Mucosa of descending colon (tissue), 3 donors: ENCODE measurements around the gene LUC7L2. TPM values are rescaled to one million over a fixed set of nuclear protein-coding genes. Genes with fewer than 3 reads are reported as not detected.
"Not testable (repeated sequence)": the region's sequence is repeated elsewhere in the genome, so short reads cannot be mapped to it uniquely, and the experiment has no call there.

Source experiments
- ATAC-seq: fragments of 200-7000 bp; cut with Tn5 transposase; one replicate; pipeline ENCODE4 v1.9.1; 2020; ENCODE audit warnings: mild to moderate bottlenecking, moderate library complexity
- DNase-seq, 3 donors: peaks; one replicate each; pipeline ENCODE4 v3.0.0-alpha.2; 2020
- H3K36me3 ChIP-seq: fragments of 200-600 bp; one replicate; pipeline ENCODE4 v1.8.0; 2021; ENCODE audit warnings: low read depth, mild to moderate bottlenecking
- H3K4me1 ChIP-seq: fragments of 200-600 bp; one replicate; pipeline ENCODE4 v1.8.0; 2021; ENCODE audit warnings: low read depth, mild to moderate bottlenecking
- H3K4me3 ChIP-seq: fragments of 200-600 bp; one replicate; pipeline ENCODE4 v1.8.0; 2021; ENCODE audit warnings: mild to moderate bottlenecking
- H3K9me3 ChIP-seq: fragments of 200-600 bp; one replicate; pipeline ENCODE4 v1.8.0; 2021; ENCODE audit warnings: mild to moderate bottlenecking
- CTCF ChIP-seq: fragments of 200-600 bp; IDR thresholded peaks from one replicate; pipeline ENCODE4 v1.8.0; 2022; ENCODE audit warnings: antibody characterized with exemption, mild to moderate bottlenecking
- intact Hi-C, 2 donors: fragments of 100-400 bp; cut with DNase I in 1 of 2; cut with micrococcal nuclease in 1 of 2; formaldehyde crosslinking; loops; one replicate each; pipeline versions ENCODE4 v1.11.0 to v1.11.1; 2022; cut with DNase I, micrococcal nuclease
- long read RNA-seq, 2 donors: library from polyadenylated mRNA; unstranded; transcript quantifications; one replicate each; pipeline ENCODE4 v2.0.0, GENCODE V29; 2019 to 2021
- total RNA-seq, 3 donors: library from RNA; stranded (reverse); fragmentation: NEBNext Ultra II Directional in 2 of 3; extraction: Animal tissue kit (Norgen Biotek cat#: 25700) in 2 of 3; gene quantifications; one replicate each; pipeline versions ENCODE4 v1.2.1 to v1.2.4, GENCODE V29; 2021 to 2023
- donor health status: DM: no; HTN: no; CAD: no; lungs with moderate emphysema.
- donor health status: DM: no; HTN: no; CAD: no.
- donor health status: DM: no; HTN: yes; CAD: no.

The LUC7L2 gene
- 10 to 100 TPM; 78.4 to 85.2 (median 82.0) TPM for total RNA-seq
- long read RNA-seq, donor 1, transcript LUC7L2-202 (10 exons, 2,645 nt), result major isoform, 121 of 151 reads
- long read RNA-seq, donor 1, partial matches to known transcripts, result 19 of 151 reads
- long read RNA-seq, donor 1, other reads (novel, unspliced or antisense), result 11 of 151 reads
- long read RNA-seq, donor 2, transcript LUC7L2-202 (10 exons, 2,645 nt), result major isoform, 5 of 17 reads
- long read RNA-seq, donor 2, partial matches to known transcripts, result 8 of 17 reads
- long read RNA-seq, donor 2, other reads (novel, unspliced or antisense), result 4 of 17 reads

- DNase-seq, result peak; percentile 100
- Histone ChIP-seq H3K9me3 (no peaks in the 10 kb centered on the region), H3K4me1 (peaks cover 13% of the 10 kb centered on the region), H3K4me3 (peak within 1 kb of the TSS; percentile 98), H3K36me3 (peaks cover 4% of the 10 kb centered on the region)
- peak; percentile 95 for ATAC-seq
- intact Hi-C loops, result no loop called here
- no peak for TF ChIP-seq CTCF
These were observed at the start of gene LUC7L2 for GRCh38 chr7:139359366-139360209. LUC7L2 (plus strand) TSS chr7:139359894; CDS start chr7:139360262, 368 bp downstream.

- Histone ChIP-seq H3K36me3 (no peaks in the 10 kb centered on the region), H3K4me1 (no peaks in the 10 kb centered on the region), H3K9me3 (no peaks in the 10 kb centered on the region), H3K4me3 (no peak overlapping the region)
- no peak for TF ChIP-seq CTCF
- intact Hi-C loops, result no loop called here
- no peak for DNase-seq
- ATAC-seq, result no peak
These were observed 41.7 kb upstream of the LUC7L2 start for GRCh38 chr7:139317939-139318505.

GRCh38 chr7:139321071-139321745 is 38.5 kb upstream of the LUC7L2 start:
- peak; percentile 67 for ATAC-seq
- Histone ChIP-seq H3K36me3 (no peaks in the 10 kb centered on the region), H3K9me3 (no peaks in the 10 kb centered on the region), H3K4me1 (no peaks in the 10 kb centered on the region), H3K4me3 (no peak overlapping the region)
- DNase-seq, result peak in 1 of 3 donors; percentile 19
- no peak for TF ChIP-seq CTCF
- intact Hi-C loops, result no loop called here

- intact Hi-C loops, H3K36me3 ChIP-seq, DNase-seq, H3K4me1 ChIP-seq, ATAC-seq, H3K9me3 ChIP-seq, H3K4me3 ChIP-seq: not testable (repeated sequence)
These were observed 35.0 kb upstream of the LUC7L2 start for GRCh38 chr7:139324709-139325108.

DNA sequence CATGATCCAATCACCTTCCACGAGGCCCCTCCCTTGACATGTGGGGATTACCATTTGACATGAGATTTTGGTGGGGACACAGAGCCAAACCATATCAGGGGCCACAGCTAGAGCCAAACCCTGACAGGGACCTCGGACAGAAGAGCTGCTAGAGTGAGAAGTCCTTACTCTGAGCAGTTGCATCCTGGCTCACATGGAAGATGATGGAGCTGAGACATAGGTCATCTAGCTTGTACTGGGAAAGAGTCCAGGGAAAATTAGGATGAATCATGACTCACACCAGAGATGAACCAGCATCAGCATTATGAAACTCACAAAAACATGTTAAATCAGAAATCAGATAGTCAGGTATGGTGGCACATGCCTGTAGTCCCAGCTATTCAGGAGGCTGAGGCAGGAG is 31.3 kb upstream of the LUC7L2 start:
- H3K36me3 ChIP-seq, result no peaks in the 10 kb centered on the region
- H3K4me1 ChIP-seq, result peaks cover 6% of the 10 kb centered on the region
- intact Hi-C loops, result no loop called here
- H3K9me3 ChIP-seq, result no peaks in the 10 kb centered on the region
- no peak for ATAC-seq
- H3K4me3 ChIP-seq, result no peak overlapping the region
- TF ChIP-seq CTCF, result no peak
- DNase-seq, result no peak
